ENCODE data around the gene PHLDA3.

Gene PHLDA3

GRCh38 chr1:201429736-201430501, 39.1 kb downstream of the PHLDA3 start:
- no peak for DNase-seq (ENCODE audit: low spot score)

- DNase-seq (ENCODE audit: low spot score), result no peak
Observed at GRCh38 chr1:201427963-201428362, 41.0 kb downstream of the PHLDA3 start.

GRCh38 chr1:201426479-201427310, 42.3 kb downstream of the PHLDA3 start:
- no peak for DNase-seq (ENCODE audit: low spot score)

GRCh38 chr1:201424146-201424545, 44.8 kb downstream of the PHLDA3 start:
- no peak for DNase-seq (ENCODE audit: low spot score)

GRCh38 chr1:201423655-201424054, 45.3 kb downstream of the PHLDA3 start:
- DNase-seq (ENCODE audit: low spot score), result no peak

- no peak for DNase-seq (ENCODE audit: low spot score)
Observed at GRCh38 chr1:201422436-201423030, 46.5 kb downstream of the PHLDA3 start.

- no peak for DNase-seq (ENCODE audit: low spot score)
Observed at GRCh38 chr1:201422026-201422425, 47.0 kb downstream of the PHLDA3 start.

- no peak for DNase-seq (ENCODE audit: low spot score)
Observed at GRCh38 chr1:201421041-201421440, 47.9 kb downstream of the PHLDA3 start.

GRCh38 chr1:201420608-201421002, 48.4 kb downstream of the PHLDA3 start:
- no peak for DNase-seq (ENCODE audit: low spot score)

- DNase-seq (ENCODE audit: low spot score), result no peak
Observed at GRCh38 chr1:201419746-201420607, 49.0 kb downstream of the PHLDA3 start.

- no peak for DNase-seq (ENCODE audit: low spot score)
Observed at GRCh38 chr1:201419256-201419655, 49.7 kb downstream of the PHLDA3 start.

- no peak for DNase-seq (ENCODE audit: low spot score)
Observed at GRCh38 chr1:201418461-201418860, 50.5 kb downstream of the PHLDA3 start.
